Globus pallidus (tissue), 1 donor: Measurements from ENCODE around the gene LRRC37B.
"Not testable (repeated sequence)": the region's sequence is repeated elsewhere in the genome, so short reads cannot be mapped to it uniquely, and the experiment has no call there.

Experiments
- DNase-seq: peaks from one replicate; pipeline ENCODE4 v3.0.0-alpha.2; 2015; ENCODE audit warnings: low spot score

Gene LRRC37B

DNA sequence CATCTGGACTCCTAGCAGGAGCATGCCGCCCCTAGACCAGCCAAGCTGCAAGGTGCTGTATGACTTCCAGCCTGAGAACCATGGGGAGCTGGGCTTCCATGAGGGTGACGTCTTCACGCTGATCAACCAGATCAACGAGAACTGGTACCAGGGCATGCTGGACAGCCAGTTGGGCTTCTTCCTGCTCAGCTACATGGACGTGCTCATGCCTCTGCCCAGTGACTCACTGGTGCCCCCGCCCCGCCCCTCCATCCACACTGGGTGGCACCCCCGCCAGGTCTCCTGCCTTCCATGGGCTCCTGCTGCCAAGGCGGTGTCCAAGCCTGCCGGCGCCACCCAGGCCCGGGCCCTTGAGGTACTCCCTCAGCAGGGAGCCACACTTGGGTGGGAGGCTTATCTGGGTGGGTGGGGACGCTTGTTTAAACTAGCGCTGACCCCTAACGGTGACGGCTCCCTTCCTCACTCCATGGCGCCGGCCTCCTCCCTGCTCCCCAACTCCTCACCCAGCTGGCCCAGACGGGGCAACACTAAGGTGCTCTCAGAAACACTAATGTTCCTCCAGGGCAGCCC is 34.2 kb downstream of the LRRC37B start:
- not testable (repeated sequence) for DNase-seq

DNA sequence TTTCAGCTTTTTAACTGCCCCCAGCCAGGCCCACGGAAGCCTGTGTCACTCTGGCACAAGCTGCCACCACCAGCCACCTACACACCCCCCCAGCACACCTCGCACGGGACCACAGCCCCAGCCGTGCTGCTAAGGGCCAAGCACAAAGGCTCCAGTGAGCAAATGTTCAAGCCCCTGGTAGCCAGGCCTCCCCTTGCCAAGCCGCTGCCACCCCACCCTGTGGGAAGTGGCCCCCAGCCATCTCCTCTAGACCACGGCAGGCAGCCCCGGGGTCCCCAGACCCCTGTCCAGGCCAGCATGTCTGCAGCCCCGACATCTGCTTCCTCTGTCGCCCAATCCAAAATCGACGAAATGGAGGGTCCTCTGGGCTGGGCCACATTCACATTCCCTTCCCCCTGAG is 35.1 kb downstream of the LRRC37B start:
- DNase-seq: not testable (repeated sequence)

DNA sequence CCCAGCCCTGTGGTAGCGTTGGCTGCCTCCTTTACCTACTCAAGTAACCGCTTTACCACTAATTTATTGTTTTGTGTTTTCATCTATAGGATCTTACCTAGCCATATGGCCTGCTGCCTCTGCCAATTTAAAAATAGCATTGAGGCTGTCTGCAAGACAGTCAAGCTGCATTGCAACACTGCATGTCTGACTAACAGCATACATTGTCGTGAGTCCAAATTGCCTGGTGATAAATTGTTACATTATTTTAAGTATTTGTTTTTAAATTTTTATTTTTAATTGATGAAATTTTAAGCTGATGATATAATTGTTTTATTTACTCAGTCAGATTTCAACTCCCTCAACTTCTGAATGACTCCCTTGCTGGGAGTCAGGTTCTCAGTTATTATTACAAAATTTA is 38.4 kb downstream of the LRRC37B start:
- not testable (repeated sequence) for DNase-seq

DNA sequence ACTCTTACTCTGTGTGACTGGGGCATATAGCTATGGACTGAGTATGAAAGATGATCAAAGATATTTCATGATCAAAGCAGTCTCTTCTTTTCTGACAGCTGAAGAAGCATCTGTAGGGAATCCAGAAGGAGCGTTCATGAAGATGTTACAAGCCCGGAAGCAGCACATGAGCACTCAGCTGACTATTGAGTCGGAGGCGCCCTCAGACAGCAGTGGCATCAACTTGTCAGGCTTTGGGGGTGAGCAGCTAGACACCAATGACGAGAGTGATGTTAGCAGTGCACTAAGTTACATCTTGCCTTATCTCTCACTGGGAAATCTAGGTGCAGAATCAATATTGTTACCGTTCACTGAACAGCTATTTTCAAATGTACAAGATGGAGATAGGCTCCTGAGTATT is 40.5 kb downstream of the LRRC37B start:
- not testable (repeated sequence) for DNase-seq

DNA sequence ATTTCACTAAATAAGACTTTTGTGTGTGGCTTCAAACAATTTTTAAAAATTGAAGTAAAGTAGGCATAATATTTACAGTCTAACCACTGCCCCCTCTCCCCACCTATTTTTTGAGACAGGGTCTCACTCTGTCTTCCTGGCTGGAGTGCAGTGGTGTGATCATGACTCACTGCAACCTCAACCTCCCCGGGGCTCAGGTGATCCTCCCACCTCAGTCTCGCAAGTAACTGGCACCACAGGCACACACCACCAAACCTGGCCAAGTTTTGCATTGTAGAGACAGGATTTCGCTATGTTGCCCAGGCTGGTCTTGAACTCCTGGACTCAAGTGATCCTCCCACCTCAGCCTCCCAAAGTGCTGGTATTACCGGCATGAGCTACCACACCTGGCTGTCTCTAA is 47.8 kb downstream of the LRRC37B start:
- not testable (repeated sequence) for DNase-seq

DNA sequence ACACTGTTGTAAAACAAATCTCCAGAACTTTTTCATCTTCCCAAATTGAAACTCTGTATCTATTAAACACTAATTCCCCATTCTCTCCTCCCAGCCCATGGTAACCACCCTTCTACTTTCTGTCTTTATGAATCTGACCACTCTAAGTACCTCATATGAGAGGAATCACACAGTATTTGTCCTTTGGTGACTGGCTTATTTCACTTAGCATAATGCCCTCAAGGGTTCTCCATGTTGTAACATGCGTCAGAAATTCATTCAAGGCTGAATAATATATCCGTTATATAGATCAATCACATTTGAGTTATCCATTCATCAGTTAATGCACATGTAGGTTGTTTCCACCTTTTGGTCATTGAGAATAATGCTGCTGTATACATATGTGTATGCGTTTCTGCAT is 48.2 kb downstream of the LRRC37B start:
- not testable (repeated sequence) for DNase-seq

DNA sequence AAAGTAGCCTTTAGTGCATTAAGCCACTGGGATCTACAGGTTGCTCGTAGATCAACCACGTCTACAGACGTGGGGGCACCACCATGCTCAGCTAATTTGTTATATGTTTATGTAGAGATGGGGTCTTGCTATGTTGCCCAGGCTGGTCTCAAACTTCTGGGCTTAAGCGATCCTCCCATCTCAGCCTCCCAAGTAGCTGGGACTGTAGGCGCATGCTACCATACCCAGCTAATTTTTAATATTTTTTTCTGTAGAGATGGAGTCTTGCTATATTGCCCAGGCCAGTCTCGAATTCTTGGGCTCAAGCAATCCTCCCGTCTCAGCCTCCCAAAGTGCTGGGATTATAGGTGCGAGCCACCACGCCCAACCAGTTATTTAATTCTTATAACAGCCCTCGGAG is 49.3 kb downstream of the LRRC37B start:
- DNase-seq: not testable (repeated sequence)

DNA sequence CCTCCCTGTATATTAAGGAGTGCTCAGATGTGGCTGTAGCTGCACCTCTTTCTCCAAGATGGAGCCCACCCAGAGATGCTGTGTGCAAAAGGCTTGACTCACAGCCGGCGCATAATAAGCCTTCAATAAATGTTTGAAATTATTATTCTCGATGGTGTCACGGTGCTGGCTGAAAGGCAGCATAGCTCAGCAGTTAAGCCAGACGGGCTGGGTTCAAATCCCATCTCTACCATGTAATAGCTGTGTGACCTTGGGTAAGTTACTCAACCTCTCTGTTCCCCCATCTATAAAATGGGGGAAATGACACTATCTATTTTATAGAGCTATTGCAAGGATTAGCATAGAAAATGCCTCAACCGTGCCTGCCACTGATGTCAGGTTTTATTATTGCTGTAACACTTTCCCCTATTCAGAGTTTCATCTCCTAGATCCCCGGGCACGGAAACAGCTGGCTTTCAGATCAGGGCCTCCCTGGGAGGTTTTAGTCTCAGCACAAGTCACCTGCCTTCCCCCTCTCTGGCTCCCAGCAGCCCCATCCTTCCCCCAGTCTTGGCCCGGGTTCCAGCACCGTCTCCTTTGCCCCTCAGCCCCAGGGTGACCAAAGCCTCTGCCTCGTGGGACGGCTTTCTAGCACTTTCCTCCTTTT is 50.4 kb downstream of the LRRC37B start:
- not testable (repeated sequence) for DNase-seq

DNA sequence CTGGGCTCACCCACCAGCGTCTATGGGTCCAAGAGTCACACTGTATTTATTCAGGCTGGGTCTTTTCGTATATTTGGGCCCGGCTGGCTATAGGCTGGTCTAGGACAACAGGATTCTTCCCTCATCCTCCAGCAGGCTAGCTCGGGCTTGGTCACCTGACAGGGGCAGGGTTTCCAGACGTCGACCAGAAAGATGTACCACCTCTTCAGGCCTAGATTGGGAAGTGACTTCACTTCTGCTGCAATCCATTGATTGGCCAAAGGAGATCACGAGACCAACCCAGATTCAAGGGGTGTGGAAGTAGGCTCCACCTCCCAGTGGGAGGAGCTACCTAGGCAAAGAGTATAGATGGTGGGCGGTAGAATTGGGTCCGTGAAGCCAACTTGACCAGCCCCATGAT is 53.5 kb downstream of the LRRC37B start:
- not testable (repeated sequence) for DNase-seq

DNA sequence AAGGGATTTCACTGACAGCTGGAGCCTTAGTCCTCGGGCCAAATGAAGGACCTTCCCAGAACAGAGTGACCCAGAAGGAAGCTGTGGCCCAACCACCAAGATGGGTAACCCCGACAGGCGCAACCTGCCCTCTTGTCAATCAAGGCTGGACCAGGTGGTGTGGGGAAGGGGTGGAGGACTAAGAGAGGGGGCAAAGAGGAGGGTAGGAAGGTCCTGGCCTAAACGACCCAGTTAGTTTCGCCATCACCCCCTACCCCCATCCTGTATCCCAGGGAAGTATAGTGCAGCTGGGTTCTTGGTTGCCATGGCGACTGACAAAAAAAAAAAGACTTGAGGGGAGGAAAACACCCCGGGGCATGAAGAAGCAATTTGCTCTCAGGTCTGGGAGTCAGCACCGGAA is 54.7 kb downstream of the LRRC37B start:
- not testable (repeated sequence) for DNase-seq

DNA sequence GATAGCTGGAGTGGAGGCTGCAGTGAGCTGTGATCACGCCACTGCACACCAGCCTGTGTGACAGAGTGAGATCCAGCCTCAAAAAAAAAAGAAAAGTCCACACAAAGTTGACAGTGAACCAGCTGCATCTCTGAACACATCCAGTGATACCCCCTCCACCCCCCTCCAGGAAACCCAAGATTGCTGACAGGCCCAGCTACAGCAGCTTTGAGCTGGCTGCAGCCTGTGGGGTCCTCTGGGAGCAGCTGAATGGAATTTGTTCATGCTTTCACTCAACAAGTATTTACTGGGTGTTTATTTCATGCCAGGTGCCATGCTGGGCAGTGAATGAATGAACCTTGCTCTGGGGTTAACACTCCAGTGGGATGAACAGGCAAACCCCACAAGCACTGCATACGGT is 56.9 kb downstream of the LRRC37B start:
- DNase-seq: not testable (repeated sequence)

DNA sequence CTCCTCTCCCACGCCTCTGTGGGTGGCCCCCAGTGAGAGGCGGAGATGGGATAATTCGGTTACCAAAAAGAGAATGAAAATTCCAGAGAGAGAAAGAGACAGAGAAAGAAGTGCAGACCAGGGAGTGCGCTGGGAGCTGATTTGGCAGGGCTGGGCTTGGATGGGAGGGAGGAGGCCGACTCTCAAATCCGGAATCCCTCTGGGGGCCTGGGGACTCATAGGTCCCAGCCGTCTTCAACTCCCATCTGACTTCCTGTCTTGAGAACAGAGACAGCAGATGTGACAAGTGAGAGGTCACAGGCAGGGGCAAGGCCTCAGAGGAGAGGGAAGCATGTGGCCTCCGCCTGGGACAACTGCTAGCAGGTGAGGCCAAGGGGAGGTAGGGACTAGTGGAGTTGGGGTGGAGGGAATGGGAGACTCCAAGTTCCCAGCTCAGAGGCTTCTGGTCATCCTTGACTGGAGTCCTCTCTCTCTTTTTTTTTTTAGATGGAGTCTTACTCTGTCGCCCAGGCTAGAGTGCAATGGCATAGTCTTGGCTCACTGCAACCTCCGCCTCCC is 59.0 kb downstream of the LRRC37B start:
- not testable (repeated sequence) for DNase-seq

DNA sequence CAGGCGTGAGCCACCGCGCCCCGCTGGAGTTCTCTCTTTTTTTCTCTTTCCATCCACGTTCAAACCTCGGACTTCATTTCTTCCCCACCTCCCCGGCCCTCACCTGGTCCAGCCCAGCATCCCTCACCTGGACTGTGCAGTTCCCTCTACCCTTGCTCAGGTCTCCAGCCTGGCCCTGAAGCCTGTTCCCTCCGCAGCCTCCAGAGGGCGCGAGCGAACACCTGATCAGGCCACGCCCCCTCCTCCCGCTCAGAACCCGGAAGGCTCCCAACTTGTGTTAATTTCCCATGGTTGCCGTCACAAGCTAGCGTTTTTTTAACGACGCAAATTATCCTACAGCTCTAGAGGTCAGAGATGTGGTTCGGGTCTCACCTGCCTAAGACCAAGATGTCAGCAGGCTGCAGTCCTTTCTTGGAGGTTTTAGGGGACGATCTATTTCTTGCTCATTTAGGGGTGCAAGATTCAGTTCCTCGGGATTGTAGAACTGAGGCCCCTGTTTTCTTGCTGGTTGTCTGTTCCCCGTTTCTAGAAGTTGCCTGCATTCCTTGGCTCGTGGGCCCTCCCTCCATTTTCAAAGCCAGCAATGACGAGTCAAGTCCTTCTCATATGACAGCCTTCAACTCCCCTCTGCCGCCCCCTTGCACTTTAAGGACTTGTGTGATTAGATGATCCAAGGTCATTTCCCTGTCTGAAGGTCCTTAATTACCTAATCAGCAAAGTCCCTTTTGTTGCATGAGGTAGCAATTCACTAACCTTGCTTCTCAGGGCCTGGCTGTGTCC is 59.9 kb downstream of the LRRC37B start:
- DNase-seq: not testable (repeated sequence)

DNA sequence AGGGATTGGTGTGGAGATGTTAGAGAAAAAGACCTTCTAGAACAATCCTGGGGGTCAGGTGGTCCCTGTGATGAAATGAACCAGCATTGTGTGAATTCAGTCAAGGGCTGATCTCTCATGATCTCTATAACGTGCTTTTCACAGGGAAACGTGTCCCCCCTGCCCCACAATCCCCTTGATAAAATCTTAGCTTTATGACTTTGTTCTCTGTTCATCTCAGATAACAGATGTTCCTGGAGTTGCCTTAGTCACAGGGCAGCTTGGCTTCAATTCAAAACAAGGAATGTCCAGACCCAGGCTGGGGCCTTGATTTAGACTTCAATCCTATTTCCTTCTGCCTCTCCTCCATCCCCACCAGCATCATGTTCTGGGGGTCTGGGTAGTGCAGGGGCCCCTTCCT is 61.9 kb downstream of the LRRC37B start:
- DNase-seq: not testable (repeated sequence)

DNA sequence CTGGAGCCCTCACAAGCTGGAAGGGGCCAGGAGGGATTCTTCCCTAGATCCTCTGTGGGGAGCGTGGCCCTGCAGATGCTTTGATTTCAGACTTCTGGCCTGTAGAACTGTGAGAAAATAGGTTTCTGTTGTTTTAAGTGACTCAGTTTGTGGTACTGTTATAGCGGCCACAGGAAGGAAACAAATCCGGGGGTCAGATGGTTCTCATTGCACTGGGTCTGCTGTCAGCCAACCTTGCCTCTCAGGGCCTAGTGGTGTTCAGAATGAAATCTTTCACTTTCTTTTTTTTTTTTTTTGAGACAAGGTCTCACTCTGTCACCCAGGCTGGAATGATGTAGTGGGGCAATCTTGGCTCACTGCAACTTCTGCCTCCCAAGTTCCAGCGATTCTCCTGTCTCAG is 64.8 kb downstream of the LRRC37B start:
- not testable (repeated sequence) for DNase-seq

DNA sequence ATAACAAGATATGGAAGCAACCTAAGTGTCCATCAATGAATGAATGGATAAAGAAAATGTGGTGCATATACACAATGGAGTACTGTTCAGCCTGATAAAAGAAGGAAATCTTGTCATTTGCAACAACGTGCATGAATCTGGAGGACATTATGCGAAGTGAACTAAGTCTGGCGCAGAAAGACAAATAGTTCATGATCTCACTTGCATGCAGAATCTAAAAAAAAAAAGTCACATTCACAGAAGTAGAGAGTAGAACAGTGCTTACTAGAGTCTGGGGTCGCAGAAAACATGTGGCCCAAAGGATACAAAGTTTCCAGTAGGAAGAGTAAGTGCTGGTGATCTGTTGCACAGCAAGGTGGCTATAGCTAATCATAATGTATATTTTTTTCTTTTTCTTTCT is 65.9 kb downstream of the LRRC37B start:
- not testable (repeated sequence) for DNase-seq

DNA sequence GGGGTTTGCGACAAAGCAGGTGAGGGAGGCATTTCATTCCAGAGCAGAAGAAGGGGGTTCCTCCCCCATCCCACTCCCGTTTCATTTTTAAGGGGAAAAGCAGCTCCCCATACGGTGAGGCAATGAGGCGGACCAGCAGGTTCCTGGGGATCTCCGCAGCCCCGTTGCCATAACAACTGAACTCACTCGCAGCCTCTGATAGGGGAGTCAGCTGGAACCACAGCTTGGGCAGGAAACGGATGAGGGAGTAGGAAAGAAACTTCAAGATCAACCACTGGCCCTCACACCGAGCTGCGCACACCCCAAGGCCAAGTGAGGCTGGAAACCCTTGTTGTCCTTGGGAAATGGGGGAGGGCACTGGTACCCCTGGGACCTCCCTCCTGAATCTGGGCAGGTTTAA is 72.6 kb downstream of the LRRC37B start:
- not testable (repeated sequence) for DNase-seq

DNA sequence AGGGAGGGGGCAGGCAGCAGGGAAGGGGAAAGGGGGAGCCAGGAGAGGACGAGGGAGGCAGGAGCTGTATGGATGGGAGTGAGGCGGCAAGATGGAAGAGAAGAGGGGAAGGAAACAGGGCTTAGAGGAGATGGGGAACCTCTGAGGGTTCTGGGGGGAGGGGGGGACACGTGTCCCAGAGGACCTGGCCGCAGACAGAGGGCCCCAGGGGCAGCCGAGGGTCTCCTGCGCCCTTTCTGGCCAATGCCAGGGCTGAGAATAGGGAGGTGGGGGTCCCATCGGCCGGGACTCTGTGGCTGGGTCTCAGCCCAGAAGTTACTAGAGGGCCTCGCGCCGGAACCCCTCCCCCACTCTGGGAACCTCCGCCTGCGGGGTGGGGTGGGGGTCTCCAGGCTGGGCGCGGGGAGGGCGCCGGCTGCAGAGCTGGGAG is 76.4 kb downstream of the LRRC37B start:
- peak; percentile 12 for DNase-seq

DNA sequence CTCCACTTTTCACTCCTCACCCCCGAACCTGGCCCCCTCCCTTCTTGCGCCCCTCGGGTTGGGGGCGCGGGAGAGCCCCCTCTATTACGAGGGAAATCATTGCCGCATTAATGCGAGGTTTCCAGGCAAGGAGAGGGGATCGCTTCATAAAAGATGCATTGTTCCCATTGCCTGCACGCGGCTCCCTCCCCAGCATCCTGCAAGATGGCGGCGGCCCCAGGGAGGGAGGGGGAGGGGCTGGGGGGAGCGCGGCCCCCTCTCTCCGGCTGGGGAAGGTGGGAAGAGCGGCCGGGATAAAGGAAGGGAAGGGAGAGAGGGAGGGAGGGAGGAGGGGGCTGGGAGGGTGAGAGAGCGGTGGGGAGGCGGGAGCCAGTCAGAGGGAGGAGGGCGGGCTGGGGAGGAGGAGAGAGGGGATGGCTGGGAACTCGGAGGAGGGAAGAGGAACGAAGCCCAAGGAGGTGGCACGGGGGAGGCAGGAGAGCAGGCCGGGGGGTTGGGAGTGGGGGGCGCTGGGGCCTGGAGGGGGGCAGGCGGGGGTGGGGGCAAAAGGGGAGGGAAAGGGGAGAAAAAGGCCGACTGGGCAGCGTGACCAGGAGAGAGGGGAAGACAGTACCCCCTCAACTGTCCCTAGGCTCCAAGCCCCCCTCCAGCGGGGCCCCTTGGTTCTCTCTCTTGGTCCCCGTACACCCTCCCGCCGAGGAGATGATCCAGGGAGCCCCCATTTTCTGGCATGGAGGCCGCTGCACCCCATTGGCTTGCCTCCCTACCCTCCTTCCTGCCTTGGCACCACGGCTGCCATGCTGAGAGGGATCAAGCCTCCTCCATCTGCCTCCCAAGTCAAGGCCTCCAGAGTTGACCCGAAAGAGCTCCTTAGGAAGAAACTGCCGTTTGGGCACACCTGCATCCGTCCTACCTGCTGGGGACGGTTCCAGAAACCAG is 77.1 kb downstream of the LRRC37B start:
- DNase-seq: peak; percentile 63

DNA sequence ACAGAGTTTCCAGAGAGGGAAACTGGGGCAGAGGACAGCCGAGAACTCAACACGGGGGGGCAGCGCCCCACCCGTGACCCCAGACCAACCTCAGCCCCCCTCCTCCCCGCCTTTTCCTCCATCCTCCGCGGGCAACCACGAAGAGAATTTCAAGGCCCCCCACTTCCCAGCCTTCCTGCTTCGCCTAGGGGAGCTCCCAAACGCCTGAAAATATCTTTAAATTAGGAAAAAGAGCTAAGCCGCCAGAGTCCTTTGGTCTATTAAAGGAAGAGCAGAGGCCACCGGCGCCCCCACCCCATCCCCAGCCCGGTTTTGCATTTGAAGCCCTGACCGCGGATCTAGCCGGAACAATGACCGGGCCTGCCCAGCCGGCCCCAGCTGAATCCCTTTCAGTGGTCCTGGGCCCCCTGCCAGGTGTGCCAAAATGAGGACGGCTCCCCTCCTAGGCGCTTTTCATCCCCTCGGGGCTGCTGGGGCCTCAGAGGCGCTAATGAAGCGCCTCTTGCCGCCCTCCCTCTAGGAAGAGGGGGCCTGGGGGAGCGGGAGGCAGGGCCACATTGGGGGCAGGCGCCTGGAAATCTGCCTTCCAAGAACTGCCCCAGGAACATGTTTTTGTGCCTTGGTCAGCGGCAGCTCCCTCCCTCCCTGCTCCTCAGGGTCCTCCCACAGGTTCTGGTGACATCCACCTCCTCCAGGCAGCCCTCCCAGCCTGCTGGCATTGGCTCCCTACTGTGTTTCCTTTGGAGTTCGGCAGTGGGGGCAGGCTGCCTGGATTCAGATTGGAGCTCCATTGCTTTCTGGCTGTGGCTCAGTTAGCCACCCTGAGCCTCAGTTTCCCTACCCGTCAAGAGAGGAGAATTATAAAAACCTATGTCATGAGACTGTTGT is 78.0 kb downstream of the LRRC37B start:
- not testable (repeated sequence) for DNase-seq

DNA sequence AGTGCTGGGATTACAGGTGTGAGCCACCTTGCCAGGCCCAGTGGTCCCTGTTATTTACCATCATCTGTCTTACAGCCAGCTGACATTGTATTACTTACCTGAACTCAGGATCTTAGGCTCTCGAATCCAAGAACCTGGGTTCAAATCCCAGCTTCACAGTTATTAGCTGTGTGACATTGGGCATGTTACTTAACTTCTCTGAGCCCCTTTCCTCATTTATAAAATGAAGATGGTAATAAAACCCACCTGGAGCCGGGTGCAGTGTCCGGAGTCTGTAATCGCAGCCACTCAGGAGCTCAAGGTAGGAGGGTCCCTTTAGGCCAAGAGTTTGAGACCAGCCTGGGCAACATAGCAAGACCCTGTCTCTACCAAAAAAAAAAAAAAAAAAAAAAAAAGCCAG is 79.7 kb downstream of the LRRC37B start:
- DNase-seq: not testable (repeated sequence)
